Endothelial cell of umbilical vein (primary cell): ENCODE results near the gene GLRA2.

ENCODE experiments used
- CTCF ChIP-seq, 2 donors: IDR thresholded peaks; 1 replicate in 1 of 2; 2 replicates in 1 of 2; pipeline ENCODE4 v1.5.1; 2011; ENCODE audit warnings: low read length in 2 of 2, mild to moderate bottlenecking in 2 of 2, moderate library complexity in 2 of 2, control low read depth in 1 of 2, inconsistent platforms in 1 of 2, low read depth in 1 of 2; ENCODE audit not compliant: insufficient read depth in 1 of 2; ENCODE audit errors: extremely low read depth in 1 of 2
- EZH2 ChIP-seq: IDR thresholded peaks from 2 replicates; pipeline ENCODE4 v1.6.1; 2012; ENCODE audit warnings: borderline replicate concordance, low read depth, mild to moderate bottlenecking, moderate library complexity, low read length, inconsistent platforms; ENCODE audit not compliant: severe bottlenecking
- FOS ChIP-seq: IDR thresholded peaks from 2 replicates; pipeline ENCODE4 v1.6.1; 2011; ENCODE audit warnings: mild to moderate bottlenecking, low read length, moderate library complexity, borderline replicate concordance; ENCODE audit not compliant: insufficient read depth
- JUN ChIP-seq: IDR thresholded peaks from 2 replicates; pipeline ENCODE4 v1.6.1; 2011; ENCODE audit warnings: borderline replicate concordance, low read depth; ENCODE audit not compliant: insufficient read length, insufficient read depth
- MYC ChIP-seq: IDR thresholded peaks from one replicate; pipeline ENCODE4 v1.6.1; 2011; ENCODE audit warnings: mild to moderate bottlenecking, low read depth, low read length
- POLR2A ChIP-seq: IDR thresholded peaks from 2 replicates; pipeline ENCODE4 v1.6.1; 2012; ENCODE audit warnings: low read depth, mild to moderate bottlenecking, control low read depth, low read length
- POLR2AphosphoS5 ChIP-seq: IDR thresholded peaks from 2 replicates; pipeline ENCODE4 v1.6.1; 2012; ENCODE audit warnings: low read depth, mild to moderate bottlenecking, control low read depth, low read length, moderate library complexity; ENCODE audit not compliant: insufficient read depth

- TF ChIP-seq CTCF (IDR thresholded peaks at IDR 0.05; ENCODE audit: extremely low read depth in 1 of 2, insufficient read depth in 1 of 2, low read depth in 1 of 2, low read length in 2 of 2) = no peak
- no peak for TF ChIP-seq POLR2AphosphoS5
- TF ChIP-seq MYC = no peak
- TF ChIP-seq JUN = no peak
- TF ChIP-seq EZH2 = no peak
- TF ChIP-seq FOS = no peak
- TF ChIP-seq POLR2A = no peak
Measured at GRCh38 chrX:14660970-14661369, 131.6 kb downstream of the GLRA2 start.
